GM18508 (cell line): Measurements from ENCODE around the gene PLCL1.
"Not testable (repeated sequence)": the region's sequence is repeated elsewhere in the genome, so short reads cannot be mapped to it uniquely, and the experiment has no call there.

ENCODE experiments used
- ATAC-seq: cut with Tn5 transposase; IDR thresholded peaks from one replicate; pipeline ENCODE4 v1.9.1; 2021; ENCODE audit warnings: moderate number of reproducible peaks; ENCODE audit not compliant: insufficient read depth, unreplicated experiment

Gene PLCL1

DNA sequence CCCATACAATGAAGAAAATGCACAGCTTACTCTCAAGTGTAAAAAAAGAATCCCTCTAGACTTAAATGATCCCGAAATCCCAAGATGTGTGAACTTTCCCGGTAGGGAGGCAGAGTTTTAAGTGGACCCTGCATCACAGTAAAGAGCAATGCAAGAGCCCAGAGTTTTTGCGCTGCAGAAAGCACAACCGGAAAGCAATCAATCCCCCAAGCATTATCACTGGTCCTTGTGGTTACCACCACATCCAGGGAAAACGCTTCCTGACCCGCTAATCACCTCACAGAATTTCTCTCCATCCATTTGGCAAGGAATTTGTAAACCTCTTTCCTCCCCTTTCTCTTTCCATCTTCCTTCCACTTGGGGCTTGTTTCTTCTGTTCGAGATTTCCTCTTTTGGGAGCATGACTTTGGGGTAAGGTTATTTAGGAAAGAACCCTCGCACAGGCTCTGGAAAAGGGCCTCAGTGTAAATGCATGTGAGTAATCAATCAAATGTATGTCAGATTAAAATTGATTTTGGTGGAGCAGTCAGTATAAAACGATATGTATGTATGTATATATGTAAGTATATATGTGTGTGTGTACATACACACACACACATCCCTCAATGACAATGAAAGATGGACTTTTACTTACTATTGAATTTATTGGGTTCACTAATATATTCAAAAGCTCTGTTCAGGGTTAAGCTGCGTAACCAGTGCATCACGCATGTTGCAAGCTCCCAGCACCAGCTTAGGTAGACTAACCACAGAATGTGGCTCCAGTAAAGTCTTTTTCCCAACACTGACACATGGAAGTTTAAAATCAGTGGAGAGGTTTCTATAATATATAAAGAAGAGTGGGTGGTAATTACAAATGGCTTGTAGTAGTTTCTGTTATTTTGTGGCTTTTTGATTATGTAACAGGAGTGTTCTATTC lies 1.6 kb downstream of the PLCL1 start:
- no peak for ATAC-seq

DNA sequence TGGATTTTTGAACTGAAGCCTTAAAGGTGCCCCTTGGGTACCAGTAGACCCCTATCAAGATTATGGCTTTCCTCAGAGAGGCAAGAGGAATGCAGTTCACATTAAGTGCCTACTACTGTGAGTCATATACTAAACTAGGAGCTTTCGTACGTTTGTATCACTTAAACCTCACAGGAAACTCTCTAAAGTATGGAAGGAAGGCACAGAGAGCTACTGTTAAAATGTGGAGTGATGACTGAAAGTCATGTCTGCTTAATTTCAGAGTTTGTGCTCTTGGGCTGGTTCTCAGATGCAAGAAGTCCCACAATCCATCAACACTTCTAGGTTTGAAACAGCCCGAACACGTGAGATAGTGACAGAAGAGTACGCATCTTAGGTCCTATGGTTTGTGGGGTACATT lies 4.7 kb downstream of the PLCL1 start:
- no peak for ATAC-seq

DNA sequence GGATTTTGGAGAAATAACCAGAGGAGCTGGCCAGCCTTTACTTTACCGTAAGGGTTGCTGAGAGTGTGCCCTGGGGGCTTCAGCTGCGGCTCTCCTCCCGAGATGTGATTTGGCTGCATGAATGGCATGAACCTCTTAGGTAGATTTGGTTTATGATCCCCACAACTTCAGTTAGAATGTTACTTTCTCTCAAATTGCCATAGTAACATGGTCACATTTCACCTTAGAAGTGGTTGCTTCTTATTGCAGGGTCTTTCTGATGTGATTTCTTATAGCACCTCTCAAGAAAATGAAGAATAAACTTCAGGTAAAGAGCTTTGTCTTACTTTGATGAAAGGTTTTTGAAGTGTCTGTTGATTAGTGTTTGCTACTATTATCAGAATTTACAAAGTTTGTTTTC lies 5.6 kb downstream of the PLCL1 start:
- ATAC-seq: no peak

DNA sequence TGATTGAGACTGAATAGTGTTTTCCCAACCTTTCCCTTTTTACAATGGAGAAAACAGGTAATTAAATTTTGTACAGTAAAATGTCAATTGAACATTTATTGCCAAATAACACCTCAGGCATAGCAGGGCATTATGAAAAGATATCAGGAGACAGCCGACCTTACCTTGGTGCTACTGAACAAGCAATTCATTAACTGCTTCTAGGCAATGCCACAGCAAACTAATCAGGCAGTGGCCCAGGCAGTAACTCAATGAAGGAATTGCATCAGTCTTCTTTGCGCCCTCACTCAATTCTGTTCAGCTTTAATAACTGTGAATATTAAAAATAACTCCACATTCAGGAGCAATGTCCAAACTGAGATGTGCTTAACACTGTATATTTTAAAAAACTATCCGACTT lies 6.1 kb downstream of the PLCL1 start:
- no peak for ATAC-seq

DNA sequence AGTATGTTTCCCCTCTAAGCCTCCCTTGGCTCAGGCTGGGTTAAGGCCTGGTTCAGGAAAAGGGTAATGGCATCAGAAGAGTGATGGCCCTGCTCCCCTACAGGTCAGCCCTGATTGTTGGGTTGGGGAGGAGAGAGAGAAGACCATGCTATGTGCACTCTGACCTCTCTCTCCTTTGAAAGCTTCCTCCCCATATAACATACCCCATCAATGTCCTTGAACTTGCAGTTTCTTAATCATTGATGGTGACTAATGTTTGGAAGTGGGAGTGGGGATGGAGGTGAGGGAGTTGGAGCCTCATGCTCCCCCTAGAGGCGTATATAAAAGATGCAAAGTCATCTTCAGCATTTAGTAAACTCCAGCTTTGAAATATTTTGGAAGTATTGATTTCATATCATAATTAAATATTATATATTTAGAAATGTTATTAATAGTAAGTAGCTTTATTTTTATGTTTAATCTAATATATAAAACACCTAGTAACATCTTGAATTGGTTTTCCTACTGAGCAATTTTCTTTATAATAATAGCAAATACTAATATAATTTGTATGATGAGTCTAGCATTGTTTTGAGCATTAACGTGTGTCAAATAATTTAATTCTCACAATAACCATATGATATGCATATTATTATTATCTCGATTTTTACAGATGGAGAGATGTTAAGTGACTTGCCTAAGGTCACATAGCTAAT lies 8.8 kb downstream of the PLCL1 start:
- ATAC-seq: no peak

DNA sequence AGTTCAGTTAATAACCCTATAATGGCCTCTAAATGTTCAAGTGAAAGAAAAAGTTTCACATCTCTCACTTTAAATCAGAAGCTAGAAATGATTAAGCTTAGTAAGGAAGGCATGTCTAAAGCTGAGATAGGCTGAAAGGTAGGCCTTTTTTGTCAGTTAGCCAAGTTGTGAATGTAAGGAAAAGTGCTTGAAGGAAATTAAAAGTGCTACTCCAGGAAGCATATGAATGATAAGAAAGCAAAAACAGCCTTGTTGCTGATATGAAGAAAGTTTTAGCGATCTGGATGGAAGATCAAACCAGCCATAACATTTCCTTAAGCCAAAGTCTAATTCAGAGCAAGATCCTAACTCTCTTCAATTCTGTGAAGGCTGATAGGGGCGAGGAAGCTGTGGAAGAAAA lies 10.1 kb downstream of the PLCL1 start:
- no peak for ATAC-seq

DNA sequence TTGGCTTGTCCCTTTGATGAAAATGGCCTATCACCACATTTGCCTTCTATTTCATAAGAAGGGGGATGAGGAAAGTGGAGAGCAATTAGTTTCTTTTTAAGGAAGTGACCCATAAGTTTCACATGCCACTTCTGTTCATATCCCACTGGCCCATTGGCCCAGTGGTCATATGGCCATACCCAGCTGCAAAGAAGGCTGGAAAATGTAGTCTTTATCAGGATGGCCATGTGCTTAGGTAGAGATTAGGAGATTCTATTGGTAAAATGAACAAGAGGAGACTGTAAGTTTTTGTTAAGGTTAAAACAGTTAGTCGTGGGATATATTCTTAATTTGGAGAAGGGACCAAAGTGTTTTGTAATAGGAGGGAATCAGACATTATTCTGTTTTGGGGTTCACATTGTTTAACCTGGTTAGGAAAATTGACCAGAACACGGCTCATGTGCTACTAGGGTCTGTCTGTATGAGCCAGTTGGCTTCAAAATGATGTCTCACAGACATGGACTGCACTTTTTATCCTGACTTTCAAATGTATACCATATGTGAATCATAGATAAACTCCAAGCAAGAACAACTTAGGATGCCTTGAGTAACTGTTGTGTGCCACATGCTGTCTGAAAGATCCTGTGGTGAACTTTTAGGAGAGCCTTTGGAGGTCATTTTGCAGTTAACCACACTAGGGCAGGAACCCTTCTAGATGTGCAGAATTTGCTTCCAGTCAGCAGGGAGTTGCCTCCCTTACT lies 17.3 kb downstream of the PLCL1 start:
- ATAC-seq: no peak

DNA sequence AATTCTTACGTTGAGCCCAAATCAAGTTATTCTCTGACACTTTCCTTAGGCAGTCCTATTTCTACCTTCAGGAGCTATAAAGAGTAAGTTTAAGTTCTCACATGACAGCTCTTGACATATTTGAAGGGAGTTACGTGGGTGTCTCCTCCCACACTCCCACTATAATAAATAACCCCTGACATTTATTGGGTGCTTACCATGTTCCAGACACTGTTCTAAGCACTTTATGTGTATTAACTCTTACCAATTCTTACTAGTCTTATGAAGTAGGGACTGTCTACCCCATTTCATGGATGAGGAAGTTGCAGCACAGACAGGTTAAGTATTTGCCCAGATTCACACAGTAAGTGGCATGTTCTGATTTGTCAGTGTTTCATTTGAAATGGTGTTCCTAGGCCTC lies 17.9 kb downstream of the PLCL1 start:
- ATAC-seq: no peak

DNA sequence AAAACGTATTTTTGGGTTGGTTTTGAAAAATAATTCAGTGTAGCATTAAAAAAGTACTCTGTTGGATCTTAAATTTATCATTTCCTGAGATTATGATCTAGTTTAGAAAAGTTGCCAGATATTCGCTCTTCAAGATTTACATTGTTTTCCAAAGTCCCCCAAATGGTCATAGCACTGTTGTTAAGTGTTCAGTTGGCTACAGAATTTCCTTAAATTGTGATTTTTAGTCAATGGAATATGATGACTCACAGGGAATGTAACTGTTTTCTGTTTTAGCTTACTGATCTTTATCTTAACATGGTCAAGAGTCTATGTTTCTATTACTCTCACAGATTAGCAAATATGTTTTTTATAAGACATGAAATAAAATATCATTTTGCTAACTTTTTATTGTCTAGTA lies 23.2 kb downstream of the PLCL1 start:
- no peak for ATAC-seq

DNA sequence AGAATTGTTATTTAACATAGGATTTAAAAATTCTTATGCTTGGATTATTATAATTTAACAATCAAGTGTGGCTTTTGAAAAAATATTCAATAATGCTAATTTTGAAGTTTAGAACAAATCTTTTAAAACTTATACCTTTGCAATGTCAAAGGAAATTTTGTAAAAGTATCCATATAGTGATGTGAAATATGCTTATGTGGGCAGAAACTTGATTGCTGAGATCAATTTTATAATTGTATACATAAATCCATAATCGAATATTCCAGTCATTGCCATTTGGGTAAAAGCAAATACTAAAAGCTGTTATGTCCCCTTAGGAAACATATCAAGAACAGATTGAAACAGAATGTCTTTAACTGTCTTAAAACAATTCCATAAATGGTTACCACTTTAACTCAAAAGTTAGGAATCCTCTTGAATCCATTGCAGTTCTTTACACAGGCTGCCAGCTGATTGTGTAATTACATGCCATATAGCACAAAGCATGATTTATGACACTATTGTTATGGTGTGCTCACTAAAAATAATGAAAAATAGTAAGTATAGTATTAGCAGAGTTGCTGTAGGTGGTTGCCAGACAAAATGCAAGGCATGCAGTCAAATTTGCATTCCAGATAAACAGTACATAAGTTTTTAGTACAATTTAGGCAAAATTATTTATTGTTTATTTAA lies 24.2 kb downstream of the PLCL1 start:
- ATAC-seq: no peak

DNA sequence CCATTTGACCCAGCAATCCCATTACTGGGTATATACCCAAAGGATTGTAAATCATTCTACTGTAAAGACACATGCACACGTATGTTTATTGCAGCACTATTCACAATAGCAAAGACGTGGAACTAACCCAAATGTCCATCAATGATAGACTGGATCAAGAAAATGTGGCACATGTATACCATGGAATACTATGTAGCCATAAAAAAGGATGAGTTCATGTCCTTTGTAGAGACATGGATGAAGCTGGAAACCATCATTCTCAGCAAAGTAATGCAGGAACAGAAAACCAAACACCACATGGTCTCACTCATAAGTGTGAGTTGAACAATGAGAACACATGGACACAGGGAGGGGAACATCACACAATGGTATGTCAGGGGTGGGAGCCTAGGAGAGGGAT lies 30.4 kb downstream of the PLCL1 start:
- not testable (repeated sequence) for ATAC-seq

DNA sequence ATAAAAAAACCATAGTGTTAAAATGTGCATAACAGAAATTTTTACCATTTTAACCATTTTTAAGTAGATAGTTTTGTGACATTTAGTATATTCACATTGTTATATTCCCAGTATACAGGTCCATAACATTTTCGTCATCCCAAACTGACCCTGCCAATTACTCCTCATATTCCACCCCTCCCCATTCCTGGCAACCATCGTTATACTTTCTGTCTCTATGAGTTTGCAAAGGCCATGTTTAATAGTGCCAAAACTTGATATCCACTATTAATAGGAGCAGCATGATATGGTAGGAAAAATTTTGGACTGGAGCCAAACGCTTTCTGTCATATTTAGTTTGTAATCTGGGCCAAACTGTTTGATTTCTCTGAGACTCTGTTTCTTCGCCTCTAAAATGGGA lies 30.9 kb downstream of the PLCL1 start:
- no peak for ATAC-seq

DNA sequence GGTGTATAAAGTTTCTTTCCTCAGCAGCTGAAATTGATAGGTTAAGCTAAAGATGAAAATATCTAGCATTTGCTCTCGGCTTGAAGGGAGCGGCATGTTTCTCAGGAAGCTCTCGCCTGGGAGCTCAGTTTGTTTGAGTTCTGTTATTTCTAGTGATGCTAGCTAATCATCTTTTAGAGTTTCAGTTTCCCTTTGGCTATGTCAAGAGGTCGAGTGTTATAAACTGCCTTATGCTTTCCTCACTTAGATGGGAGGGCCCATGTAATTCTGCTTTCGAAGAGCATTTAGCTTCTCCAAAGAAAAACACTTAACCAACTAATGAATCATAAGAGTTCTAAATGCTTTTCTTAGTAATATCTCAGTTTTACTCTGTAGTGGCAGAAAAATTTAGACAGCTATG lies 33.6 kb downstream of the PLCL1 start:
- ATAC-seq: peak; percentile 99

DNA sequence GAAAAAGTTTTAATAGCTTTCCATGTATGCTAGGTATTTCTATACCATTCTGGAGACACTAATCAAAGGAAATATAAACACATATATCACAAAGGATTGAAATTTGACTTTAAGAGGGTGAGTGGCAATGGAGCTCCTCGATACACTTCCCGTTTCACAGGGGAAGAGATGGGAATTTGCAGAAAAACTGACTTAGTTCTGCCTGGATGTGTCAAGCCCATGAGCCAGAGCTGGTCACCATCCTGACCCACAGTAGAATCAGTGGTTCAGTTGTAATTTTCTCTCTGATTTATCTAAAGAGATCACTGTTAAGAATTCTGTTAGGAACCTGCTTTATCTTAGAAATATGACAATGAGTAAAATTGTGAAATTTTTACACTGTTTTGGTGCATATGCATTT lies 34.2 kb downstream of the PLCL1 start:
- no peak for ATAC-seq

DNA sequence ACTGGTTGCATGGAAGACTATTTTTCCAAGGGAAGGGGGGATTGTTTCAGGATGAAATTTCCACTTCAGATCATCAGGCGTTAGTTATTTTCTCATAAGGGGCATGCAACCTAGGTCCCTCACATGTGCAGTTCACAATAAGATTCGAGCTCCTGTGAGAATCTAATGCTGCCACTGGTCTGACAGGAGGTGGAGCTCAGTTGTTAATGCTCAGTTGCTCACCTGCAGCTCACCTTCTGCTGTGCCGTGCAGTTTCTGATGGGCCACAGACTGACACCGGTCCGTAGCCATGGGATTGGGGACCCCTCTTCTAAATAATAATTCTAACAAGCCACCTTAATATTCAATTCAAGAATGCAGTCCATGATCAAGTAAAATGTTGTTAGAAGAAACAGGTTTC lies 34.9 kb downstream of the PLCL1 start:
- ATAC-seq: no peak

DNA sequence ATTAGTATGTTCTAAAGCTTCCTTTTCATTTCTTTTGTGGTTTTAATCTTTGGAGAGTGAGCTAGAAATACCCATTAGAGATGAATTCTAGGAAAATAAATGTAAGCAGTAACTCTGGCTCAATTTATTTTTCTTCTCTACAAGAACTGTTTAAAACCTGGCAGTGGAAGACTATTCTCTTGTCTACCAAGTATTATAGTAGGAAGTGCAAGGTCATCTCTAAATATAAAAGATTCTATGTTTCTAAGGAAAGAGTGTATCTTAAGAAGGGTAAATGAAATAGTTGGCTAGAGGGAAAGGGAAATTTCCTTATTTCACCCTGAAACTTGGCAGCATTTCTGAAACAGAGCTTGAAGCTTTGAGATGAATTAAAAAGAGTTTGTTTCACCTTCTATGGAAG lies 35.5 kb downstream of the PLCL1 start:
- no peak for ATAC-seq

DNA sequence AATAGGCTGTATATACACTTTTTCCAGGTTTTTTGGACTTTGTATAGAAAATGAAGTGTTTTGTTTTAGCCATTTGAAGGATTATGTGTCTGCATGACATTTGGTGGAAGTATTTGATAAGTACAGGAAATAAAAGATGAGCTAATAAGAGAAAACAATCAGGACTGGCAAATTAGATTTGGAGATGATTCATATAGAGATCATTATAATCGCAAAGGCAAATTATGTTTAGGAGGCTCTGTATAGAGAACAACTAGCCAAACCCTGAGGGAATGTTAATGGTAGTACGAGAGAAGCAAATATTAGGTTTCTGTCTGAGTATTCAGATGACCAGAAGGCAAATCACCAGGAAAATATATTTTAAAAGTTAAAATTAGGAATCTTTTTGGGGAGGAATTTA lies 41.7 kb downstream of the PLCL1 start:
- no peak for ATAC-seq

DNA sequence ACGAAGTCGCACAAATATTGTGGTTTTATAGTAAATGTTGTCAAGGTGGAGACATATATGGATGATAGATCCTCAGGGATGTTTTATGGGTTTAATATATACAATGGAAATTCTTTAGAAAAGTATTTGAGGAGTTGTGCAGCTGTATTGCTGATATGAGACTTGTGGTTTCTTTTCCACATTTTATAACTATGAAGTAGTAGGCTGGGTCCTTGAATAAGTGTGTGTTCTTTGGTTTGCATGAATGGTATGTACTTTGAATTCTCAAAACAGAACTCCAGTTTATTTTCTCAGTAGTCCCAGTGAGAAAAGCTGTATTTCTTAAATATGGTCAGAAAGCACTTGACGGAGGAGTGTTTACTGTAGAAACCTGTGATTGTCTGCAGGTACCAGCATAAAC lies 42.4 kb downstream of the PLCL1 start:
- ATAC-seq: no peak

DNA sequence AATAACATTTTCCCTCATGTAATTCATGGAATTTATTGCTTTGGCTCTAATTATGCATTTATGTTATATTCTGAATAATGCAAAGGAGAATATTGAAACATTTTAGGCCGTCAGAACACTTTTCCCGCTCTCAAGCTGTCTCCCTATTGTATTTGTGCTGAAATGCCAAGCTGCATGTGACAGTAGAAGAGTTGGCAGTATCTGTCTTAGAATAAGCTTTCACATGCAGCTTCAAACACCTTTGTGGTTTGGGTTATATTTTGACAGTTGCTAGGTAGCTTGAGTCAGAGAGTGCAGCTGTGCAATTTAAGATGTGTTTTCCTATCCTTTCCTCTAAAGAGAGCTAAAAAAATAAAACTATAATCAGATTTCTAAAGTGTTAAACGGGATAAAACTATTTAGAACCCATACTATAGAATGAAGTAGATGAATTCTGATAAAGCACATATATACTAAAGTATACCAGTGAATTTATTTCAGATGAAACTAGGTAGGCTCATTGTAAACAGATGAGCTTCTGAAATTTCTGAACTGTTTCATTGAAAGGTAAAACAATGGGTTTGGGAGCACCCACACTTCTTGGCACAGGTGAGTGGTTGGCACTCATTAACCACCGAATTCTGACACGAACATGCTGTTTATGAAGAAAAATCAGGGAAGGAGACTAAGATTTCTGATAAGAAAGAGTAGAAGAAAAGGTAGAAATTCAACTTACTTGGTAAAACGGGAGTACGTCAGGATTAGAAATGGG lies 43.4 kb downstream of the PLCL1 start:
- no peak for ATAC-seq

DNA sequence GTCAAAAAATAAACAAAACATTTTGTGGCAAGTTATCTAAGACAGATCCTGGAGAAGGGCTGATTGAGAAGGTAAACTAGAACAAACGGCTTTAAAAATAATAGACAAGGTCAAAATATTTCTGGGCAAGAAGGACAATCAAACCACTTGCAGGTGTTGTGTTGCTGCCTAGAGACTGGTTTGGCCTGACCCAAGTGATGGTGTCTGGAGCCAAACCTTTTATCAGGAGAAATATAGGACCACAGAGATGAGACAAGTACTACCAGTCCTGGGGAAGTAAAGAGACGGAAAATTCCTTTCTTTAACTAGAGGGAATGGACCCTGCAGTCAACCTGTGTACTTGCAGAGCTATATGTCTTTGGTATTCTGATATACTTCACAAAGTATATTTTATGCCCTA lies 44.2 kb downstream of the PLCL1 start:
- no peak for ATAC-seq
